HFFc6 (cell line): ENCODE measurements around the gene AKAP10. TPM values are rescaled to one million over a fixed set of nuclear protein-coding genes. Genes with fewer than 3 reads are reported as not detected.
"Not testable (repeated sequence)": the region's sequence is repeated elsewhere in the genome, so short reads cannot be mapped to it uniquely, and the experiment has no call there.

Experiments used
- DNase-seq: peaks from one replicate; pipeline ENCODE4 v3.0.0-alpha.2; 2018
- H3K27ac Mint-ChIP-seq: 2 replicates; pipeline ENCODE4 v1.8.0; 2020; ENCODE audit warnings: mild to moderate bottlenecking, mixed read lengths
- H3K27me3 Mint-ChIP-seq: 2 replicates; pipeline ENCODE4 v1.8.0; 2021; ENCODE audit warnings: mild to moderate bottlenecking, moderate library complexity, mixed read lengths; ENCODE audit not compliant: insufficient read depth
- H3K36me3 Mint-ChIP-seq: 2 replicates; pipeline ENCODE4 v1.8.0; 2021; ENCODE audit warnings: low read depth, mixed read lengths
- H3K4me1 Mint-ChIP-seq: 2 replicates; pipeline ENCODE4 v1.8.0; 2020; ENCODE audit warnings: low read depth, mixed read lengths
- H3K4me3 Mint-ChIP-seq: 2 replicates; pipeline ENCODE4 v1.8.0; 2020; ENCODE audit warnings: mild to moderate bottlenecking, moderate library complexity, mixed read lengths
- H3K9me3 Mint-ChIP-seq: 2 replicates; pipeline ENCODE4 v1.8.0; 2020; ENCODE audit warnings: mild to moderate bottlenecking, mixed read lengths
- CTCF ChIP-seq: fragments of 200-600 bp; sonication (generic); IDR thresholded peaks from 2 replicates; pipeline ENCODE4 v1.5.0; 2021; ENCODE audit warnings: antibody characterized with exemption, mild to moderate bottlenecking
- long read RNA-seq: library from polyadenylated mRNA; unstranded; transcript quantifications from one replicate; pipeline ENCODE4 v2.0.0, GENCODE V29; 2019
- total RNA-seq, 6 experiments: library from RNA; stranded (reverse); fragmentation: NEBNext Ultra II Directional; extraction: Animal tissue kit (Norgen Biotek cat#: 25700); gene quantifications; 2 replicates in 1 of 6; 3 replicates in 5 of 6; pipeline ENCODE4 v1.2.3, GENCODE V29; 2021

Gene AKAP10
- total RNA-seq = 10 to 100 TPM; 23.3 to 31.3 (median 27.0) TPM
- long read RNA-seq, full-length matches to known transcripts = 9 of 22 reads
- long read RNA-seq, partial matches to known transcripts = 7 of 22 reads
- long read RNA-seq, other reads (novel, unspliced or antisense) = 6 of 22 reads

GRCh38 chr17:19977293-19978208, at the start of gene AKAP10:
AKAP10 (minus strand) TSS chr17:19977828; CDS start chr17:19977679, 149 bp downstream.
- DNase-seq = peak; percentile 72
- Mint-ChIP-seq H3K4me1 (peaks cover 25% of the 10 kb centered on the region), H3K4me3 (peak within 1 kb of the TSS; percentile 97), H3K27ac (peak within 1 kb of the TSS; percentile 95), H3K9me3 (no peaks in the 10 kb centered on the region), H3K27me3 (no peaks in the 10 kb centered on the region; the same call in 1 of the 2 replicates), H3K36me3 (peaks cover 18% of the 10 kb centered on the region)
- no peak for TF ChIP-seq CTCF

GRCh38 chr17:20026960-20027359, 49.3 kb upstream of the AKAP10 start:
- no peaks in the 10 kb centered on the region for H3K9me3 Mint-ChIP-seq
- no peaks in the 10 kb centered on the region for H3K36me3 Mint-ChIP-seq
- no peaks in the 10 kb centered on the region for H3K4me1 Mint-ChIP-seq
- H3K27me3 Mint-ChIP-seq = peaks cover 12% of the 10 kb centered on the region
- no peak overlapping the region for H3K4me3 Mint-ChIP-seq
- no peak for DNase-seq
- no peak overlapping the region for H3K27ac Mint-ChIP-seq
- TF ChIP-seq CTCF = no peak

GRCh38 chr17:20022701-20023100, 45.1 kb upstream of the AKAP10 start:
- Mint-ChIP-seq H3K4me1 (no peaks in the 10 kb centered on the region), H3K4me3 (no peak overlapping the region), H3K27ac (no peak overlapping the region), H3K27me3 (peaks cover 16% of the 10 kb centered on the region), H3K9me3 (no peaks in the 10 kb centered on the region), H3K36me3 (no peaks in the 10 kb centered on the region)
- TF ChIP-seq CTCF = no peak
- no peak for DNase-seq

GRCh38 chr17:20016475-20016992, 38.9 kb upstream of the AKAP10 start:
- not testable (repeated sequence) for H3K36me3 Mint-ChIP-seq, DNase-seq, H3K27ac Mint-ChIP-seq, H3K4me1 Mint-ChIP-seq, H3K4me3 Mint-ChIP-seq, H3K9me3 Mint-ChIP-seq
- peaks cover 14% of the 10 kb centered on the region for H3K27me3 Mint-ChIP-seq

GRCh38 chr17:20012017-20012536, 34.4 kb upstream of the AKAP10 start:
- H3K27ac Mint-ChIP-seq = no peak overlapping the region
- H3K9me3 Mint-ChIP-seq = no peaks in the 10 kb centered on the region
- peaks cover 18% of the 10 kb centered on the region for H3K27me3 Mint-ChIP-seq
- DNase-seq = no peak
- H3K4me1 Mint-ChIP-seq = peaks cover 12% of the 10 kb centered on the region
- no peaks in the 10 kb centered on the region for H3K36me3 Mint-ChIP-seq
- no peak overlapping the region for H3K4me3 Mint-ChIP-seq
- TF ChIP-seq CTCF = no peak

- no peak for TF ChIP-seq CTCF
- H3K27ac Mint-ChIP-seq = no peak overlapping the region
- no peaks in the 10 kb centered on the region for H3K36me3 Mint-ChIP-seq
- H3K9me3 Mint-ChIP-seq = no peaks in the 10 kb centered on the region
- H3K4me3 Mint-ChIP-seq = no peak overlapping the region
- peaks cover 12% of the 10 kb centered on the region for H3K4me1 Mint-ChIP-seq
- DNase-seq = no peak
- H3K27me3 Mint-ChIP-seq = peaks cover 18% of the 10 kb centered on the region
Measured at GRCh38 chr17:20010936-20011335, 33.3 kb upstream of the AKAP10 start.
